GM18511 (cell line): ENCODE measurements around the gene DAPK1.
"Not testable (repeated sequence)": the region's sequence is repeated elsewhere in the genome, so short reads cannot be mapped to it uniquely, and the experiment has no call there.

Experiments
- ATAC-seq: cut with Tn5 transposase; IDR thresholded peaks from one replicate; pipeline ENCODE4 v1.9.1; 2021; ENCODE audit warnings: mild to moderate bottlenecking, moderate library complexity; ENCODE audit not compliant: unreplicated experiment

Gene DAPK1

GRCh38 chr9:87725900-87726709, 228.4 kb downstream of the DAPK1 start, which contains the start of gene CTSL:
Gene CTSL, plus strand, starts transcription at chr9:87726119. Its CDS starts 1,485 bp downstream, at chr9:87727604.
- no peak for ATAC-seq

DNA sequence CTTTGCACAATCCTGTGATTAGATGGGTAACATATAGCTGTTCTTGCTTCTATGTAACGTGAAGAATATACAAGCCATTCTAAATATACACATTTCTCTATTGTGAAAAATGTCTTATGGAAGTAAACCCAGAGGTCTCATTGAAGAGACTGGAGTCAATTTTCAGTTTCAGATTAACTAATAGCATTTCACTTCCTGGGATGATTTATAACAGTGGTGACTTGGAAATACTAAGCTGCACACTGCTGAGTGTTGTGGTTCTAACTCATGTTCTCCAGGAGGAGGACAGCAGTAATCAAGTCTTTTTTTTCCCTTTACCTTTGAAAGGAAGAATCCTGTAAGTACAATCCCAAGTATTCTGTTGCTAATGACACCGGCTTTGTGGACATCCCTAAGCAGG, 231.6 kb downstream of the DAPK1 start:
- ATAC-seq = no peak

DNA sequence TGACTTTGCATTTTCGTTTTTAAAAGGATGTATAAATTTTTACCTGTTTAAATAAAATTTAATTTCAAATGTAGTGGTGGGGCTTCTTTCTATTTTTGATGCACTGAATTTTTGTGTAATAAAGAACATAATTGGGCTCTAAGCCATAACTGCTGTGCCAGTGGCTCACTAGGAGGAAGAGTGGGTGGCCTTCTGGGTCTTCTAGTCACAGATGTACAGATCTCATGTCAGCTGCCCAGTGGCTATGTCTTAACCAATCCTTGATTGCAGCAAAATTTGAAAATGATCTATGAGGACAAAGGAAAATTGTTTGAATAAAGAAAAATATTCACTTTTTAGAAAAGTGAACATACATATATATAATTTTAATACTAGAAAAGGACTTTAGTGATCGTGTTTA, 233.7 kb downstream of the DAPK1 start:
- ATAC-seq = no peak

DNA sequence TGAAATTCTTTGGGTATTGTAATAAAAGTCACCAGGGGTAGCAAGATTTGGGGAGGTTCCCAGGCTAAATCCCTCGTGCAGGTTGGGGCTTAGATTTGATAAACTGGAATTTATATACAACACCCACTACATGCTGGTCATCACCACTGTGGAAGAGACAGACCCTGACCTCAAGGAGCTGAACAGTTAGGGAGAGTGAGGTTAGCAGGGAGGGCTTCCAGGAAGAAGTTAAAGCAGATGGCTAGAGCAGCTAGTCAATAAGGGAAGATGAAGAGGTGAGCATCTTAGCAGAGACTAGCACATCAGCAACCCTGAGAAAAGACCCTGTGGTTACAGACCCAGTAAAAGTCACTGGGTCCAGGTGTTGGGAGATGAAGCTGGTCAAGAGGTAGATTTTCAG, 234.7 kb downstream of the DAPK1 start:
- no peak for ATAC-seq

DNA sequence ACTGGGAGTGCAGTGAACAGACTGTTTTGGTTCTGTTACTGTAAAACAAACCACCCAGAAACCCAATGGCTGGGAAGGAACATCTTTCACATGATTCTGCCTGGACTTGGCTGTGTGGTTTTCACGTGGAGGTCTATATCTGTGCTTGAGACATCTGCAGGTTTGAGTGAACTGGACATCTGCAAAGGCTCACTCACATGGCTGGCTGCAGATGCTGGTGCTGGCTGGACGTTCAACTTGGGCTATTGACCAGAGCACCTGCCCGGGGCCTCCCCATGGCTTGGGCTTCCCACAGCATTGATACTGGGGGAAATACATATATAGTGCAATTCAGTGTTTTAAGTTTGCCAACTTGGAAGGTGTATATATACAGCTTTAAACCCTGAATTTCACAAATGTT, 235.1 kb downstream of the DAPK1 start:
- ATAC-seq = no peak

DNA sequence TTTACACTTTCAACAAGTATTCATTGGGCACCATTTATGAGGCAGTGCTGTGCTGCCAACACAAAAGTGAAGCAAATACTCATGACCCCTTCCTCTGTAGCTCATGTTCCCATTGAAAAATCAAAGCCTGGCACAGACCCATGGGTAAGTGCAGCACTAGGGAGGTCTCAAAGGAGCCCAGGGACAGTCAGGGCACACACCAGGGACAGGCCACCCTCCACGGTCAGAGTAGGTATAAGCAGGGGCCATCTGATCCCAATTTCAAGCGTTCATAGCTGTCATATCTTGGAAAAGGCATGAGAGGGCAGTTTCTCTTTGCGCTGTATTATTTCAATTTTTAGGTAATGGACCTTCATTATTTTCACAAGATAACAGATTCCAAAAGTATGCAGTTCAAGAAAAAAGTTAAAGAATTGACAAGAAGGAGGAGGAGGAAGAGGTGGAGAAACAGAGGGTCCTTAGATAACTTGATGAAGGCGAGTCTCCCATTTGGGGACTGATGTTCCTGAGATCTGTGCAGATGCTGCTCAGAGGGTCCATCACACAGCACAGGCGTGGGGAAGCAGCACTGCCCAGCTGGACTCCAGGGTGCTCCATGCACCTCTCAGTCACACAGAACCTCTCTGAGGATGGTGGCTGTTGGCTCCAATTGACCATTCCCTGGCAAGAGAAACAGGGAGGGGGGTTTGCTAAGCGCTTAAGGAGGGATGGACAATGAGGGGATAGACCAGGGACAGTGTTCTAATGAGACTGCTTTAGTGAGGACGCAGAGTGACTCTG, 235.8 kb downstream of the DAPK1 start:
- ATAC-seq = no peak

- no peak for ATAC-seq
These were observed 236.4 kb downstream of the DAPK1 start for GRCh38 chr9:87734106-87734505.

GRCh38 chr9:87739546-87739945, 241.9 kb downstream of the DAPK1 start:
- no peak for ATAC-seq

DNA sequence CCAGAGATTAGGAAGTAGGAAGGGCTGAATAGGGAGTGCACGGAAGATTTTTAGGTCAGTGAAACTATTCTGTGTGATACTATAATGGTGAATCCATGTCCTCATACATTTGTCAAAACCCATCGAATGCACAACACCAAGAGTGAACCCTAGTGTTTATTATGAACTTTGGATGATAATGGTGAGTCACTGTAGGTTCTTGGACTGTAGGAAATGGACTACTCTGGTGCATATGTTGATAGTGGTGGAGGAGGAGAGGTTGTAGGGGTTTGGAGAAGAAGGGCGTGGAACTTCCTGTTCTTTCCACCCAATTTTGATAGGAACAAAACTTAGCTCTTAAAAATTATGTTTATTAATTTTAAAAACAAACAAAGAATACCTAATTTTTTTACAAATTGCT, 242.5 kb downstream of the DAPK1 start:
- ATAC-seq = no peak

- ATAC-seq = no peak
These were observed 243.7 kb downstream of the DAPK1 start for GRCh38 chr9:87741326-87741725.

DNA sequence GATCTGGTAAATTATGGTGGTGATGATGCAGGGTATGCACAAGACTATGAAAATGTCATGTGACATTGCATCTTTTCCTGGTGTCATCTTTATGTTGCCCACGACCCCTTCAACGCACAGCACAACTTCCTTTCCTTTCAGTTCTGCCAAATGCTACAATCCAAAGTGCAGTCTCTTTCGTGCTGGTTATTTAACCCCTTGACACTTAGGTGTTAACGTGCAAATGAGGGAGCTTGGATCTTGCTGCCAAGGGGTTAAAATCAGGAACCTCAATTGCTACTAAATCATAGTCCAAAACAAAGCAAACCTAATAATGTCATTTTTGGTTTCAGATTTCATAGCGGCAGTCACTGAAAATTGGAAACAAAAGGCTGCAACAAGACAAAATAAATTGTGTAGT, 244.2 kb downstream of the DAPK1 start:
- no peak for ATAC-seq

DNA sequence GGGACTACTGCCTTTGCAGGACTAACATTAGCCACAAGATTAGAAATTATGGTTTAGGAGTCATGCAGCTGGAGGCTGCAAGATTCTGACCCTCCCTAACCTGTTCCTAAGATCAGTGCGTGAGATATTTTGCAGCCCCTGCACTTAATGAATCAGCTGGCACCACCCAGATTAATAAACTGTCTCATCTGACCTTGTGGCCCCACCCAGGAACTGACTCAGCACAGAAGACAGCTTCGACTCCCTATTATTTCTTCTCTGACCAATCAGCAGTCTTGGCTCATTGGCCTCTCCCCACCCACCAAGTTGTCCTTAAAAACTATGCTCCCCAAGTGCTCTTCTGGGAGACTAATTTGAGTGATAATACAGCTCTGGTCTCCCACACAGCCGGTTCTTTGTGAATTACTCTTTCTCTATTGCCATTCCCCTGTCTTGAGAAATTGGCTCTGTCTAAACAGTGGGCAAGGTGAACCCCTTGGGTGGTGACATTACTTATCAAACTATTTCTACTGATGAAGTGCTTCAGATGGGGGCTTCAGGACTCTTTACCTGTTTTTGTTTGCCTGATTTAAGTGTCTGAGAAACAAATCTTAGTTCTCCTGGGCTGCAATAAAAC, 245.3 kb downstream of the DAPK1 start:
- ATAC-seq = no peak

GRCh38 chr9:87744247-87744646, 246.6 kb downstream of the DAPK1 start:
- ATAC-seq = not testable (repeated sequence)

- ATAC-seq = no peak
These were observed 248.5 kb downstream of the DAPK1 start for GRCh38 chr9:87746186-87746585.

DNA sequence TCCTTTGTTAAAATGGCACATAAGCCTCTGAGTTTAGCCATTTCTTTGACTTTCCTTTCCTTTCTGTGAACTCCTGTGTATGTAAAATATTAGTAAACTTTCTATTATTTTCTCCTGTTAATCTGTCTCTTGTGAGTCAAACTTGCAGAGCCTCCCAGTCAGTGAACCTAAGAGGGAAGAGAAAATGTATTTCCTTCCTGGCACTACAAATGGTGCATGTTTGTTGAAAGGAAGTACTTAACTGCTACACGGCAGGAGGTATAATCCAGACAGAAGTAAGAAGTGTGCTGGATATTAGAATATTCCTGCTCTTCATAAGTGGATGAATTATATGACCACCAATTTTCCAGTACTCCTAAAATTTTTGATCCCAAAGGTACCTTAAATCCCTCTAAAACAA, 251.2 kb downstream of the DAPK1 start:
- no peak for ATAC-seq

- ATAC-seq = no peak
These were observed 251.8 kb downstream of the DAPK1 start for GRCh38 chr9:87749335-87750035.

DNA sequence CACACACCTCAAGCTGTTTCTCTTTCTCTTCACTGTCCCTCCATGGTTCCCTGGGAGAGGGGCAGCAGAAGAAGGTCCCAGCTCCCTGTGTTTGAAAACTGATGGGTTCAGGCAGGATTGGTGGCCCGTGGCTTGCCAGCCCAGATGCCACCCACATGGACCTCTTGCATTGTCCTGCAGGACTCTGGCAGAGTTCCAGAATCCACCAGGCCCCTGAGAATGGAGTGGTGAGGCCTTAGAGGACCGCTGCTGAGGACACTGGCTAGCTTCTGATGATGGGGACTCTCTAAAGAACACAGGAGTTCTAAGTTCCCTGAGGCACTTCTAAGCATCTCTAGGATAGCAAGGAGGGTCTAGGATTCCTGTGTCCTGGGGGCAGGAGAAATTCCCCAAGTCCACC, 253.1 kb downstream of the DAPK1 start:
- no peak for ATAC-seq

GRCh38 chr9:87751423-87751822, 253.8 kb downstream of the DAPK1 start:
- no peak for ATAC-seq

DNA sequence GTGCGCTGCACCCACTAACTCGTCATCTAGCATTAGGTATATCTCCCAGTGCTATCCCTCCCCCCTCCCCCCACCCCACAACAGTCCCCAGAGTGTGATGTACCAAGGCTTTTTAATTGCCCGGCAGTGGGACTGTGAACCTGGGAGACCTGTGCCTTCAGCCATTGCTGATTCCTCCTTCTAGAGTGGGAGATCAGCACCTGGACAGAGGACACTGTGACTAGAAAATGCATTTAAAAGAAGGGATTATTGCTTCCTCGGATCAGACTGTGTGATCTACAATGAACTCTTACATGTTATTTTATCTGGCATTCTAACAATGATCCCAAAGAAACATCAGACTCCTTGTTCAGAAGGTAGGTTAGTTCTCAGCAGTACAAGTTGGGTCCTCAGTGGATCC, 254.2 kb downstream of the DAPK1 start:
- no peak for ATAC-seq

GRCh38 chr9:87753313-87753712, 255.6 kb downstream of the DAPK1 start:
- no peak for ATAC-seq
